IPS-NIHi11 (cell line): Measurements from ENCODE around the gene ABCA5.

ENCODE experiments used
- DNase-seq: peaks from one replicate; pipeline ENCODE4 v3.0.0; 2012; ENCODE audit warnings: mixed read lengths, low spot score

ABCA5 gene, protein sequence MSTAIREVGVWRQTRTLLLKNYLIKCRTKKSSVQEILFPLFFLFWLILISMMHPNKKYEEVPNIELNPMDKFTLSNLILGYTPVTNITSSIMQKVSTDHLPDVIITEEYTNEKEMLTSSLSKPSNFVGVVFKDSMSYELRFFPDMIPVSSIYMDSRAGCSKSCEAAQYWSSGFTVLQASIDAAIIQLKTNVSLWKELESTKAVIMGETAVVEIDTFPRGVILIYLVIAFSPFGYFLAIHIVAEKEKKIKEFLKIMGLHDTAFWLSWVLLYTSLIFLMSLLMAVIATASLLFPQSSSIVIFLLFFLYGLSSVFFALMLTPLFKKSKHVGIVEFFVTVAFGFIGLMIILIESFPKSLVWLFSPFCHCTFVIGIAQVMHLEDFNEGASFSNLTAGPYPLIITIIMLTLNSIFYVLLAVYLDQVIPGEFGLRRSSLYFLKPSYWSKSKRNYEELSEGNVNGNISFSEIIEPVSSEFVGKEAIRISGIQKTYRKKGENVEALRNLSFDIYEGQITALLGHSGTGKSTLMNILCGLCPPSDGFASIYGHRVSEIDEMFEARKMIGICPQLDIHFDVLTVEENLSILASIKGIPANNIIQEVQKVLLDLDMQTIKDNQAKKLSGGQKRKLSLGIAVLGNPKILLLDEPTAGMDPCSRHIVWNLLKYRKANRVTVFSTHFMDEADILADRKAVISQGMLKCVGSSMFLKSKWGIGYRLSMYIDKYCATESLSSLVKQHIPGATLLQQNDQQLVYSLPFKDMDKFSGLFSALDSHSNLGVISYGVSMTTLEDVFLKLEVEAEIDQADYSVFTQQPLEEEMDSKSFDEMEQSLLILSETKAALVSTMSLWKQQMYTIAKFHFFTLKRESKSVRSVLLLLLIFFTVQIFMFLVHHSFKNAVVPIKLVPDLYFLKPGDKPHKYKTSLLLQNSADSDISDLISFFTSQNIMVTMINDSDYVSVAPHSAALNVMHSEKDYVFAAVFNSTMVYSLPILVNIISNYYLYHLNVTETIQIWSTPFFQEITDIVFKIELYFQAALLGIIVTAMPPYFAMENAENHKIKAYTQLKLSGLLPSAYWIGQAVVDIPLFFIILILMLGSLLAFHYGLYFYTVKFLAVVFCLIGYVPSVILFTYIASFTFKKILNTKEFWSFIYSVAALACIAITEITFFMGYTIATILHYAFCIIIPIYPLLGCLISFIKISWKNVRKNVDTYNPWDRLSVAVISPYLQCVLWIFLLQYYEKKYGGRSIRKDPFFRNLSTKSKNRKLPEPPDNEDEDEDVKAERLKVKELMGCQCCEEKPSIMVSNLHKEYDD (N-terminal part only)

DNA sequence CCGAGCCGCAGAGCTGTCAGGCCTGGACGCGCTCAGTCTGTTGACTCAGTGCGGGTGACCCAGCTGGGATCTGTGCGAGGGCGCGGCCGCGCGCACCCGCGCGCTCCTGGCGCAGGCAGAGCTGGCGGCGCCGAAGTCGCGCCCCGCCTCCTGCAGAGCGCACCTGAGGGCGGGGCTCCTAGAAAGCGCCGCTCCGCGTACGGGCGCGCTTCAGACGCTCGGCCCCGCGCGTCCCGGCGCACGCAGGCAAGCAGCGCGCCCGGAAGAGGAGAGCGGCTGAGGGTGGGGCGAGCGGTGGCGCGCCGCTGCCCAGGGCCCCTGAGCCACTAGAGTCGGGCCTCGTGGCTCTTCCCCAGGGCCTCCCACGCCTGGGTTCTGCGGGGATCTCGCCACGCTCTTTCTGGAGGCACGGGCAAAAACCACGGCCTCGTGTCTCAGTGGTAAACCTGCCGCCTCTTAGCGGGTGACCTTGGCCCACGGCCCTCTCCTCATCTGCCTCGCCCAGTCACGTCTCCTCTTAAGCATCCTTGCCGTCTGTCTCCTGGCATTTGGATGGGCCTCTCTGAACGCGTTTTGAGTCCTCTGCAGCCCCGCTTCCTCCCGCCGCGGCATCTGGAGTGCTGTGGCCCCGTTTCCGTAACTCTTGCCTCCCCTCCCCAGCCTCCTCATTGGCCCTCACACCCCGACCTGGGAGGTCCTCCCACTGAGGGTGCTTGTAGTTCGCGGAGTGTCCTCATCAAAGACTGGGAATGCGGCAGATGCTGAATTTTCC is at the start of gene ABCA5:
Gene ABCA5 (minus strand): TSS at position 74 of the 772 bp plus-strand sequence. CDS start 12,718 bp downstream, outside the sequence.
- peak; percentile 94 for DNase-seq

- DNase-seq: no peak
Observed at GRCh38 chr17:69375229-69375628, 48.3 kb upstream of the ABCA5 start.

DNA sequence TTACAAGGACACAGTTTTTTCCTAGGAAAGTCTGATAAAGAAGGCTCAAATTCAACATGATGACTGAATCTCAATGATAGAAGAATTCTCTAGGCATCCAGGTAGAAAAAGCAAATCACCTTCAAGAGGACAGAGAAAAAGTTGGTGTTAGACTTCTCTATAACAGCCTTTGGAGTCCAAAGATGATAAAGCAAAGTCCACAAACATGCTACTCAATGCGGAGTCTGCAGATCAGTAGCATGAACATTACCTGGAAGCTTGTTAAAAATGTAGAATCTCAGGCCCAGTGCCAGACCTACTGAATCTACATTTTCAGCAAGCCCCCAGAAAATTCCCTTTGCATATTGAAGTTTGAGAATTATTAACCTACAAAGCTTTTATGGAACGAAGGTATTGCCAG is 46.1 kb upstream of the ABCA5 start:
- DNase-seq: no peak

GRCh38 chr17:69367298-69367697 is 40.4 kb upstream of the ABCA5 start:
- no peak for DNase-seq

- DNase-seq: no peak
Observed at GRCh38 chr17:69363488-69364210, 36.7 kb upstream of the ABCA5 start.

DNA sequence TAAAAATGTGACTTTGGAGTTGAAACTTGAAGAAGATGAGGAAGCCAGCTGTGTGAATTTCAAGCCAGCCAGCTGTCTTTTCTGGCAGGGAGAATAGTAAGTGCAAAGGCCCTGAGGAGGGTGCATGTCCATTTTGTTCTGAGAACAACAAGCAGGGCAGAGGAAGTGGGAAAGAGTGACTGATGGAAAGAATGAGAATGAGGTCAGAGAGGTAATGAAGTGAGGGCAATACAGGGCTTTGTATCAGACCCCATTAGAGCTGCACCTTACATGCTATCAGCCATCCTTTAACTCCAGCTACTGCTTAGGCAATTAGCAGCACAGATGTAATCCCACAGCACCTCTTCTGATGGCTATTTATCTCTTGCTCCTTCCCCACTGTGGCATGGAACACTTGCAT is 34.2 kb upstream of the ABCA5 start:
- no peak for DNase-seq

- peak; percentile 66 for DNase-seq
Observed at GRCh38 chr17:69358688-69359596, 32.0 kb upstream of the ABCA5 start.

- DNase-seq: no peak
Observed at GRCh38 chr17:69357701-69358100, 30.8 kb upstream of the ABCA5 start.

GRCh38 chr17:69356625-69357024 is 29.7 kb upstream of the ABCA5 start:
- DNase-seq: no peak

DNA sequence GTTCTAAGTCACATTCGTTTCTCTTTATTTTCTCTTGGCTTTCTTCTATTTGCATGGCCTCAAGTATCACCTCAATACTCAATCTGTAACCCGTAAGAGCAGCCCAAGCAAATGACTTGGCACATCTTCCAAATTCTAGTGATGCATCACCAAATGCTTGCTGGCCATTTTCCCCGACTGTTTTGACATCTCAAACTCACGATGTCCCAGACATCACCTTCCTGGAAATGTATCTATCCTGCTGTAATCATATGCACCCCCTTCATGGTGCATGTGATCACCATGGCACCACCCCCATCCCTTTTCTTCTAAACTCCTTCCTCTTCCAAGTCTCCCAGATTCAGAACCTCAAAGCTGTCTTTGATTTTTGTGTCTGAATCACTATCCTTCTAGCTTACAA is 24.0 kb upstream of the ABCA5 start:
- no peak for DNase-seq

GRCh38 chr17:69348429-69348828 is 21.5 kb upstream of the ABCA5 start:
- DNase-seq: no peak

GRCh38 chr17:69346766-69347165 is 19.8 kb upstream of the ABCA5 start:
- no peak for DNase-seq

DNA sequence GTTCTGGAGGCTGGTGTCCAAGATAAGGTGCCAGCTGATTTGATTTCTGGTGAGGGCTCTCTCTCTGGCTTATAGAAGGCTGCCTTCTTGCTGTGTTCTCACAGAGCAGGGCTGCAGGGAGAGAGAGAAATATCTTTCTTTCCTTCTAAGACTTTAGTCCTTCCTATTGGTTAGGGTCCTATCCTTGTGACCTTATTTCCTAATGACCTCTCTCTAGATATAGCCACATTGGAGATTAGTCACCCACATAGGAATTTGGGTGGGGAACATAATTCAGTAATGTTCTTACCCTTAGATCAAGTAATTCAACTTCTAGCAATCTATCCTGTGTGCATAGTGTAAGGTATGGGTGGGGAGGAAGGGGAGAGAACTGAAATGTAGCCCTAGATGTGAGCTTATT is 18.0 kb upstream of the ABCA5 start:
- DNase-seq: no peak

- DNase-seq: no peak
Observed at GRCh38 chr17:69342896-69343644, 16.1 kb upstream of the ABCA5 start.

DNA sequence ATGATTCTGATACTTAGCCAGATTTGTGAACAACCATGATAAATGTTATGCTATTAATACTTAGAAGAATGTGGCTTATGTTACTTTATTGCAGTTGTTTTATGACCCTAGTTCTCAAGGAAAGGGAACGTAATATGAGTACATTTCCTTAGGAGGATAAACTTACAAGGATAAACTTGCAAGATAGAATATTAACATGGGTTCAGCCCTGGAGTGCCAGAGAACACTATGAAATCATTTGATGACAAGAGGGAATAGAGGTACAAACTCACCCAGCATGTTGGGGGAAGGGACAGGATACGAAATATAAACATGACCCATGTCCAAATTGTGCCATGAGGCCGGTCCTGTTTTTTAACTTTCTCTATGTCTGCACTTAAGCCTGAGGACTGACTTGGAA is 13.0 kb upstream of the ABCA5 start:
- no peak for DNase-seq

DNA sequence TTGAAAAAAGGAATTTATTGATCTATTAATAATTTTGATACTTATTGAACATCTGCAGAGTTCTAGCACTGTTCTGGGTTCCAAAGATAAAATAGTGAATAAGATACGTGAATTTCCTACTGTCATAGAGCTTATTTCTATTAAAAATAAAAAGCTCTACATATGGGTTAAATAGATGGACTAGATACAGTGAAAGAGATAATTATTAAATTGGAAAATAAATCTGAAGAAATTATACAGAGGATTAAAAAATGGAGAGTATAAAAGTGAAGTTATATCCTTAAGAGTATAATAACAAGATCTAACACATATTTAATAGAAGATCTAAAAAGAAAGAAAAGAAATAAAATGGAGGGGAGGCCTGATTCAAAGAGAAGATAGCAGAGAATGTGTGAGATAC is 10.1 kb upstream of the ABCA5 start:
- no peak for DNase-seq

- DNase-seq: no peak
Observed at GRCh38 chr17:69336580-69336979, 9.6 kb upstream of the ABCA5 start.

GRCh38 chr17:69335058-69335457 is 8.1 kb upstream of the ABCA5 start:
- peak; percentile 44 for DNase-seq

GRCh38 chr17:69333561-69333960 is 6.6 kb upstream of the ABCA5 start:
- no peak for DNase-seq
